ENCODE results near the gene TRERF1.

- TF ChIP-seq GLIS3 (CRISPR knock-in tag; IDR thresholded peaks at IDR 0.05) (no peak), ARNTL (CRISPR knock-in tag; IDR thresholded peaks at IDR 0.05; ENCODE audit: borderline replicate concordance, low read depth) (no peak), PPARA (CRISPR knock-in tag; IDR thresholded peaks at IDR 0.05; ENCODE audit: borderline replicate concordance) (no peak), PATZ1 (CRISPR knock-in tag; IDR thresholded peaks at IDR 0.05; ENCODE audit: borderline replicate concordance) (no peak)
Observed at GRCh38 chr6:42255050-42255449, 196.7 kb downstream of the TRERF1 start.
